H1 (cell line): ENCODE measurements around the gene FGF18. TPM values are rescaled to one million over a fixed set of nuclear protein-coding genes. Genes with fewer than 3 reads are reported as not detected.

Experiments used
- CTCF ChIA-PET: fragments of 300-600 bp; sonication (Branson Sonifier 250); formaldehyde crosslinking; loops from one replicate; lab custom pipeline; 2021; ENCODE audit not compliant: partially characterized antibody; lab: Charles Lee
- POLR2A ChIA-PET: fragments of 300-600 bp; sonication (Branson Sonifier 250); formaldehyde crosslinking; loops from one replicate; lab custom pipeline; 2021; ENCODE audit warnings: inconsistent platforms; ENCODE audit not compliant: partially characterized antibody; lab: Charles Lee
- DNase-seq, 2 experiments: peaks; one replicate each; pipeline versions ENCODE4 v3.0.0 to v3.0.0-alpha.2; 2010 to 2022; ENCODE audit warnings: low spot score in 2 of 2, low read depth in 1 of 2, mixed read lengths in 1 of 2
- FAIRE-seq: peaks from 2 replicates; lab custom pipeline; 2011; peaks lifted over from hg19 to GRCh38; lab: Jason Lieb, UNC
- H2AFZ ChIP-seq: 2 replicates; pipeline ENCODE4 v1.8.1; 2012; ENCODE audit warnings: low read length, inconsistent platforms
- H2AK5ac ChIP-seq: 2 replicates; pipeline ENCODE4 v1.6.1; 2013; ENCODE audit warnings: low read depth, low read length
- H2BK120ac ChIP-seq: replicated peaks from 2 replicates; pipeline ENCODE3; 2013; ENCODE audit warnings: low read depth, low read length, inconsistent platforms
- H2BK12ac ChIP-seq: 2 replicates; pipeline ENCODE4 v1.6.1; 2013; ENCODE audit warnings: low read depth, low read length
- H2BK15ac ChIP-seq: 2 replicates; pipeline ENCODE4 v1.6.1; 2013; ENCODE audit warnings: low read length
- H2BK20ac ChIP-seq: 2 replicates; pipeline ENCODE4 v1.6.1; 2013; ENCODE audit warnings: low read length
- H2BK5ac ChIP-seq: 2 replicates; pipeline ENCODE4 v1.6.1; 2013; ENCODE audit warnings: low read depth, low read length
- H3K14ac ChIP-seq: 2 replicates; pipeline ENCODE4 v1.6.1; 2013; ENCODE audit warnings: inconsistent platforms; ENCODE audit not compliant: insufficient read length
- H3K18ac ChIP-seq: 2 replicates; pipeline ENCODE4 v1.6.1; 2013; ENCODE audit warnings: low read length; ENCODE audit errors: extremely low read depth
- H3K23ac ChIP-seq: 2 replicates; pipeline ENCODE4 v1.6.1; 2013; ENCODE audit warnings: inconsistent platforms; ENCODE audit not compliant: insufficient read length
- H3K23me2 ChIP-seq: 2 replicates; pipeline ENCODE4 v1.6.1; 2013; ENCODE audit warnings: low read depth, low read length
- H3K27ac ChIP-seq: 2 replicates; pipeline ENCODE4 v1.6.1; 2011; ENCODE audit warnings: low read depth, low read length, inconsistent platforms
- H3K27me3 ChIP-seq, 4 experiments: replicated peaks in 1 of 4; 1 replicate in 1 of 4; 2 replicates in 3 of 4; pipeline versions ENCODE4 v1.6.1 to v1.8.1; 2011 to 2013; ENCODE audit warnings: low read length in 3 of 4, mild to moderate bottlenecking in 3 of 4, inconsistent platforms in 2 of 4, mixed read lengths in 2 of 4, moderate library complexity in 1 of 4; ENCODE audit not compliant: control insufficient read depth in 3 of 4, insufficient read depth in 3 of 4; ENCODE audit errors: extremely low read depth in 1 of 4
- H3K36me3 ChIP-seq, 4 experiments: 2 replicates each; pipeline versions ENCODE4 v1.6.1 to v1.8.1; 2011 to 2013; ENCODE audit warnings: mild to moderate bottlenecking in 4 of 4, low read length in 3 of 4, moderate library complexity in 2 of 4, control low read depth in 1 of 4, inconsistent platforms in 1 of 4; ENCODE audit not compliant: insufficient read depth in 4 of 4, control insufficient read depth in 2 of 4
- H3K4ac ChIP-seq: replicated peaks from 2 replicates; pipeline ENCODE3; 2013; ENCODE audit warnings: low read length, low read depth, mixed read lengths, inconsistent platforms; ENCODE audit not compliant: insufficient read length
- H3K4me1 ChIP-seq, 4 experiments: replicated peaks in 1 of 4; 1 replicate in 1 of 4; 2 replicates in 3 of 4; pipeline versions ENCODE4 v1.6.1 to v1.8.1; 2011 to 2013; ENCODE audit warnings: low read length in 3 of 4, inconsistent platforms in 2 of 4, mixed read lengths in 1 of 4; ENCODE audit not compliant: insufficient read depth in 4 of 4, control insufficient read depth in 3 of 4
- H3K4me2 ChIP-seq, 2 experiments: 2 replicates each; pipeline versions ENCODE4 v1.6.1 to v1.8.1; 2011 to 2013; ENCODE audit warnings: low read depth in 2 of 2, low read length in 2 of 2, control low read depth in 1 of 2, inconsistent platforms in 1 of 2, mild to moderate bottlenecking in 1 of 2; ENCODE audit not compliant: insufficient read depth in 1 of 2
- H3K4me3 ChIP-seq, 4 experiments: fragments of 200-600, 300-600 bp in 1 of 4; sonication (generic), shearing (Covaris generic), sonication (Bioruptor Twin) in 1 of 4; 2 replicates each; pipeline versions ENCODE4 v1.5.1 to v1.8.1; 2011 to 2016; ENCODE audit warnings: low read length in 4 of 4, low read depth in 3 of 4, control low read depth in 2 of 4, inconsistent platforms in 2 of 4, mild to moderate bottlenecking in 2 of 4, mixed read lengths in 1 of 4, moderate library complexity in 1 of 4; ENCODE audit not compliant: insufficient read depth in 2 of 4; ENCODE audit errors: extremely low read depth in 1 of 4
- H3K56ac ChIP-seq: replicated peaks from 2 replicates; pipeline ENCODE3; 2013; ENCODE audit warnings: low read depth, mild to moderate bottlenecking, mixed read lengths, low read length, inconsistent platforms; ENCODE audit not compliant: insufficient read length
- H3K79me1 ChIP-seq: 2 replicates; pipeline ENCODE4 v1.6.1; 2013; ENCODE audit warnings: low read depth, low read length, control low read depth
- H3K79me2 ChIP-seq, 2 experiments: 2 replicates each; pipeline versions ENCODE4 v1.6.1 to v1.8.1; 2012 to 2013; ENCODE audit warnings: low read length in 2 of 2, mild to moderate bottlenecking in 2 of 2, inconsistent platforms in 1 of 2; ENCODE audit not compliant: insufficient read depth in 2 of 2, control insufficient read depth in 1 of 2
- H3K9ac ChIP-seq, 4 experiments: replicated peaks in 1 of 4; 1 replicate in 1 of 4; 2 replicates in 3 of 4; pipeline versions ENCODE4 v1.6.1 to v1.8.1; 2011 to 2013; ENCODE audit warnings: low read depth in 3 of 4, low read length in 3 of 4, control low read depth in 2 of 4, mild to moderate bottlenecking in 2 of 4, moderate library complexity in 2 of 4, inconsistent platforms in 1 of 4; ENCODE audit errors: extremely low read depth in 1 of 4
- H3K9me3 ChIP-seq, 2 experiments: 2 replicates each; pipeline versions ENCODE4 v1.6.1 to v1.8.1; 2012 to 2013; ENCODE audit warnings: mild to moderate bottlenecking in 2 of 2, moderate library complexity in 2 of 2, control low read depth in 1 of 2, inconsistent platforms in 1 of 2, low read depth in 1 of 2, low read length in 1 of 2, mixed read lengths in 1 of 2; ENCODE audit not compliant: insufficient read depth in 2 of 2
- H4K20me1 ChIP-seq, 2 experiments: replicated peaks in 1 of 2; 2 replicates each; pipeline versions ENCODE3 to v1.8.1; 2011 to 2013; ENCODE audit warnings: inconsistent platforms in 2 of 2, low read length in 2 of 2, mild to moderate bottlenecking in 1 of 2; ENCODE audit not compliant: insufficient read depth in 2 of 2, control insufficient read depth in 1 of 2
- H4K5ac ChIP-seq: 2 replicates; pipeline ENCODE4 v1.6.1; 2013; ENCODE audit warnings: low read length, low read depth, mixed read lengths, inconsistent platforms; ENCODE audit not compliant: insufficient read length
- H4K8ac ChIP-seq: 2 replicates; pipeline ENCODE4 v1.8.0; 2013; ENCODE audit warnings: mild to moderate bottlenecking, moderate library complexity, low read length, inconsistent platforms; ENCODE audit not compliant: insufficient read depth; ENCODE audit errors: extremely low read depth
- H4K91ac ChIP-seq: replicated peaks from 2 replicates; pipeline ENCODE3; 2013; ENCODE audit warnings: low read length, mixed read lengths, inconsistent platforms; ENCODE audit not compliant: insufficient read length
- CTBP2 ChIP-seq: IDR thresholded peaks from 2 replicates; pipeline ENCODE4 v1.7.0; 2011; ENCODE audit warnings: borderline replicate concordance, mild to moderate bottlenecking, moderate library complexity, mixed read lengths, low read length; ENCODE audit not compliant: insufficient read depth, insufficient read length
- GTF2F1 ChIP-seq: IDR thresholded peaks from 2 replicates; pipeline ENCODE4 v1.6.1; 2012; ENCODE audit warnings: low read depth, low read length, improper control_type of control experiment, borderline replicate concordance
- KDM1A ChIP-seq: fragments of 200-600, 300-600 bp; sonication (generic); IDR thresholded peaks from 2 replicates; pipeline ENCODE4 v1.7.1; 2016; ENCODE audit warnings: mild to moderate bottlenecking, low read length, borderline replicate concordance
- MAX ChIP-seq: IDR thresholded peaks from 2 replicates; pipeline ENCODE4 v1.6.1; 2012; ENCODE audit warnings: inconsistent platforms
- NRF1 ChIP-seq: IDR thresholded peaks from 2 replicates; pipeline ENCODE4 v1.6.1; 2011; ENCODE audit warnings: mild to moderate bottlenecking, low read depth, low read length, improper control_type of control experiment
- POLR2A ChIP-seq, 2 experiments: IDR thresholded peaks; 1 replicate in 1 of 2; 2 replicates in 1 of 2; pipeline ENCODE4 v1.6.1; 2011; ENCODE audit warnings: low read depth in 2 of 2, low read length in 2 of 2, mild to moderate bottlenecking in 2 of 2; ENCODE audit errors: control extremely low read depth in 1 of 2
- SP4 ChIP-seq: IDR thresholded peaks from 2 replicates; pipeline ENCODE4 v1.6.1; 2012; ENCODE audit warnings: low read length, inconsistent platforms
- SUZ12 ChIP-seq: fragments of 200-600 bp; sonication (generic); IDR thresholded peaks from 2 replicates; pipeline ENCODE4 v1.6.1; 2012; ENCODE audit warnings: mild to moderate bottlenecking, inconsistent platforms, low read length, moderate library complexity, mixed read lengths
- ZNF274 ChIP-seq: IDR thresholded peaks from 2 replicates; pipeline ENCODE4 v1.7.0; 2012; ENCODE audit warnings: low read length, borderline replicate concordance; ENCODE audit errors: extremely low read depth
- WGBS, 2 experiments: shearing (Covaris generic) in 1 of 2; methylation state at CpG; one replicate each; pipeline versions ENCODE4 v1.1.6 to v1.1.7; 2013 to 2015; ENCODE audit warnings: low lambda C conversion rate in 2 of 2, mixed read lengths in 2 of 2, inconsistent platforms in 1 of 2, low coverage in 1 of 2, missing lambda C conversion rate in 1 of 2; ENCODE audit not compliant: insufficient replicate concordance in 2 of 2, insufficient coverage in 1 of 2, insufficient read length in 1 of 2; ENCODE audit errors: extremely low coverage in 1 of 2, missing lambda C conversion rate in 1 of 2; 5-methylcytosine and 5-hydroxymethylcytosine counted together
- polyA plus RNA-seq, 7 experiments: library from polyadenylated mRNA; depleted of rRNA in 3 of 7; stranded (reverse) in 5 of 7; unstranded in 2 of 7; fragments of >200 nt in 5 of 7; fragments of 200-250 nt in 2 of 7; gene quantifications; 1 replicate in 5 of 7; 2 replicates in 1 of 7; 4 replicates in 1 of 7; pipeline versions ENCODE4 v1.2.1 to v1.2.3, GENCODE V29; 2011 to 2013; ENCODE audit warnings: missing spikeins in 2 of 7, mixed read lengths in 2 of 7
- total RNA-seq: library from RNA; stranded (reverse); fragmentation: NEBNext Ultra II Directional; extraction: Animal tissue kit (Norgen Biotek cat#: 25700); gene quantifications from 2 replicates; pipeline ENCODE4 v1.2.1, GENCODE V29; 2021

The FGF18 gene
- total and polyA plus RNA-seq, 2 of the 8 experiments (the other 6 are each of a cell fraction or from before 2014, with no cell fraction given), result 0.54 to 1.3 TPM

DNA sequence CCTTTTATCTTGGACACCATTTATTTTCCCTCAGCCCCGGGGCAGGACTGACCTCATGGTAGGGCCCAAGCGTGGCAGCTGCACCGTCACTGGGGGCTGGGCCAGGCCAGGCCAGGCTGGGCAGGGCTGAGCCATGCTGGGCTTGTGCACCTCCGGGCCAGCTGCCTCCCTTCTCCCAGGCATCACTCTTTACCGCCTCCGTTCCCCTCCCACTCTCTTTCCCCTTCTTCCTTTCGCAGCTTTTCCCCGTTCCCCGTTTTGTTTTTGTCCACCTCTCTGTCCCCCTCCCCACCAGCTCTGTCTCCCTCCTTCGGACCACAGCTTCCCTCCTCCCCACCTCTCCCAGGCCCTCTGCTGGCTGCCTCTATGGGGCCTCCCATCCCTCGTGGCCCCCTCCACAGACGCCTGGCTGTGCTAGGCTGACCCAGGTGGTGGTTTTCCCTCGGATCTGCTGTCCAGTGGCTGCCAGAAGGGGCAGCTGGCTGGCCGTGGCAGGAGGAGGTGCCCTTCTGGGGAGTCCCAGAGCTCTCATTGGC, 17.9 kb downstream of the FGF18 start:
- Histone ChIP-seq H2BK5ac (peak overlapping the region; percentile 60; the same call in 1 of the 2 replicates), H3K56ac (no peak overlapping the region), H4K20me1 (peaks cover 0 to 2% of the 10 kb centered on the region in 2 experiments), H3K4ac (no peak overlapping the region), H2AFZ (peak overlapping the region; percentile 57), H3K4me1 (peaks cover 0 to 38% (median 23%) of the 10 kb centered on the region in 4 experiments; a peak in 6 of 7 replicates), H4K5ac (no peak overlapping the region), H3K79me1 (no peaks in the 10 kb centered on the region), H3K4me2 (peak overlapping the region; percentile 26; a peak in 2 of 4 replicates), H3K9ac (no peak overlapping the region), H3K36me3 (no peaks in the 10 kb centered on the region), H3K9me3 (no peaks in the 10 kb centered on the region), H3K27ac (no peak overlapping the region), H3K14ac (no peak overlapping the region), H3K18ac (peak overlapping the region; percentile 78), H2BK15ac (no peak overlapping the region; the same call in 1 of the 2 replicates), H4K8ac (peak overlapping the region; percentile 81; the same call in 1 of the 2 replicates), H3K23me2 (no peaks in the 10 kb centered on the region; the same call in 1 of the 2 replicates), H3K79me2 (no peaks in the 10 kb centered on the region), H2BK120ac (no peak overlapping the region), H4K91ac (peak overlapping the region; percentile 41), H3K4me3 (peak overlapping the region in 1 of 4 experiments; percentile 1; a peak in 2 of 8 replicates), H2AK5ac (no peak overlapping the region), H3K27me3 (no peaks in the 10 kb centered on the region), H3K23ac (no peak overlapping the region), H2BK20ac (peak overlapping the region; percentile 72; the same call in 1 of the 2 replicates), H2BK12ac (peak overlapping the region; percentile 96; the same call in 1 of the 2 replicates)
- WGBS, 2 experiments, result 45% methylated on average over 13 of the region's 14 CpGs; no CpG with 5 or more reads in 1 of the 2 experiments
- POLR2A ChIA-PET, result interaction anchor here (0.8 to 1.6 kb wide), 8 partner anchors 10 to 49 kb away, joined by 3 to 8 read pairs (median 4); partner anchors contain the start of gene NPM1
- FAIRE-seq (no peak), DNase-seq (no peak)
- CTCF ChIA-PET, result interaction anchor here (1.0 to 6.3 kb wide), 9 partner anchors 12 to 193 kb away, joined by 3 to 56 read pairs (median 3); partner anchors contain the start of gene FGF18
- no peak for TF ChIP-seq ZNF274
- 0 out of 2 replicates have a peak, but pooled peaks have one; percentile 32 for TF ChIP-seq SUZ12
- no peak for TF ChIP-seq GTF2F1
- TF ChIP-seq KDM1A, result no peak
- TF ChIP-seq SP4, result no peak
- no peak for TF ChIP-seq POLR2A (IDR thresholded peaks at IDR 0.05; ENCODE audit: control extremely low read depth in 1 of 2, low read depth in 2 of 2, low read length in 2 of 2)
- peak; percentile 31; the same call in 1 of the 2 replicates for TF ChIP-seq MAX
- no peak for TF ChIP-seq NRF1
- TF ChIP-seq CTBP2, result peak; percentile 45
